ENCODE results near the gene LRRFIP1. TPM values are rescaled to one million over a fixed set of nuclear protein-coding genes. Genes with fewer than 3 reads are reported as not detected.

Gene LRRFIP1
- total and polyA plus RNA-seq, 9 of the 15 experiments (the other 6 are each of a cell fraction or from before 2014, with no cell fraction given) = 13.1 to 45.2 (median 31.3) TPM

GRCh38 chr2:237723602-237724001, 96.2 kb downstream of the LRRFIP1 start (continued):
- TF ChIP-seq, protein P1, sequence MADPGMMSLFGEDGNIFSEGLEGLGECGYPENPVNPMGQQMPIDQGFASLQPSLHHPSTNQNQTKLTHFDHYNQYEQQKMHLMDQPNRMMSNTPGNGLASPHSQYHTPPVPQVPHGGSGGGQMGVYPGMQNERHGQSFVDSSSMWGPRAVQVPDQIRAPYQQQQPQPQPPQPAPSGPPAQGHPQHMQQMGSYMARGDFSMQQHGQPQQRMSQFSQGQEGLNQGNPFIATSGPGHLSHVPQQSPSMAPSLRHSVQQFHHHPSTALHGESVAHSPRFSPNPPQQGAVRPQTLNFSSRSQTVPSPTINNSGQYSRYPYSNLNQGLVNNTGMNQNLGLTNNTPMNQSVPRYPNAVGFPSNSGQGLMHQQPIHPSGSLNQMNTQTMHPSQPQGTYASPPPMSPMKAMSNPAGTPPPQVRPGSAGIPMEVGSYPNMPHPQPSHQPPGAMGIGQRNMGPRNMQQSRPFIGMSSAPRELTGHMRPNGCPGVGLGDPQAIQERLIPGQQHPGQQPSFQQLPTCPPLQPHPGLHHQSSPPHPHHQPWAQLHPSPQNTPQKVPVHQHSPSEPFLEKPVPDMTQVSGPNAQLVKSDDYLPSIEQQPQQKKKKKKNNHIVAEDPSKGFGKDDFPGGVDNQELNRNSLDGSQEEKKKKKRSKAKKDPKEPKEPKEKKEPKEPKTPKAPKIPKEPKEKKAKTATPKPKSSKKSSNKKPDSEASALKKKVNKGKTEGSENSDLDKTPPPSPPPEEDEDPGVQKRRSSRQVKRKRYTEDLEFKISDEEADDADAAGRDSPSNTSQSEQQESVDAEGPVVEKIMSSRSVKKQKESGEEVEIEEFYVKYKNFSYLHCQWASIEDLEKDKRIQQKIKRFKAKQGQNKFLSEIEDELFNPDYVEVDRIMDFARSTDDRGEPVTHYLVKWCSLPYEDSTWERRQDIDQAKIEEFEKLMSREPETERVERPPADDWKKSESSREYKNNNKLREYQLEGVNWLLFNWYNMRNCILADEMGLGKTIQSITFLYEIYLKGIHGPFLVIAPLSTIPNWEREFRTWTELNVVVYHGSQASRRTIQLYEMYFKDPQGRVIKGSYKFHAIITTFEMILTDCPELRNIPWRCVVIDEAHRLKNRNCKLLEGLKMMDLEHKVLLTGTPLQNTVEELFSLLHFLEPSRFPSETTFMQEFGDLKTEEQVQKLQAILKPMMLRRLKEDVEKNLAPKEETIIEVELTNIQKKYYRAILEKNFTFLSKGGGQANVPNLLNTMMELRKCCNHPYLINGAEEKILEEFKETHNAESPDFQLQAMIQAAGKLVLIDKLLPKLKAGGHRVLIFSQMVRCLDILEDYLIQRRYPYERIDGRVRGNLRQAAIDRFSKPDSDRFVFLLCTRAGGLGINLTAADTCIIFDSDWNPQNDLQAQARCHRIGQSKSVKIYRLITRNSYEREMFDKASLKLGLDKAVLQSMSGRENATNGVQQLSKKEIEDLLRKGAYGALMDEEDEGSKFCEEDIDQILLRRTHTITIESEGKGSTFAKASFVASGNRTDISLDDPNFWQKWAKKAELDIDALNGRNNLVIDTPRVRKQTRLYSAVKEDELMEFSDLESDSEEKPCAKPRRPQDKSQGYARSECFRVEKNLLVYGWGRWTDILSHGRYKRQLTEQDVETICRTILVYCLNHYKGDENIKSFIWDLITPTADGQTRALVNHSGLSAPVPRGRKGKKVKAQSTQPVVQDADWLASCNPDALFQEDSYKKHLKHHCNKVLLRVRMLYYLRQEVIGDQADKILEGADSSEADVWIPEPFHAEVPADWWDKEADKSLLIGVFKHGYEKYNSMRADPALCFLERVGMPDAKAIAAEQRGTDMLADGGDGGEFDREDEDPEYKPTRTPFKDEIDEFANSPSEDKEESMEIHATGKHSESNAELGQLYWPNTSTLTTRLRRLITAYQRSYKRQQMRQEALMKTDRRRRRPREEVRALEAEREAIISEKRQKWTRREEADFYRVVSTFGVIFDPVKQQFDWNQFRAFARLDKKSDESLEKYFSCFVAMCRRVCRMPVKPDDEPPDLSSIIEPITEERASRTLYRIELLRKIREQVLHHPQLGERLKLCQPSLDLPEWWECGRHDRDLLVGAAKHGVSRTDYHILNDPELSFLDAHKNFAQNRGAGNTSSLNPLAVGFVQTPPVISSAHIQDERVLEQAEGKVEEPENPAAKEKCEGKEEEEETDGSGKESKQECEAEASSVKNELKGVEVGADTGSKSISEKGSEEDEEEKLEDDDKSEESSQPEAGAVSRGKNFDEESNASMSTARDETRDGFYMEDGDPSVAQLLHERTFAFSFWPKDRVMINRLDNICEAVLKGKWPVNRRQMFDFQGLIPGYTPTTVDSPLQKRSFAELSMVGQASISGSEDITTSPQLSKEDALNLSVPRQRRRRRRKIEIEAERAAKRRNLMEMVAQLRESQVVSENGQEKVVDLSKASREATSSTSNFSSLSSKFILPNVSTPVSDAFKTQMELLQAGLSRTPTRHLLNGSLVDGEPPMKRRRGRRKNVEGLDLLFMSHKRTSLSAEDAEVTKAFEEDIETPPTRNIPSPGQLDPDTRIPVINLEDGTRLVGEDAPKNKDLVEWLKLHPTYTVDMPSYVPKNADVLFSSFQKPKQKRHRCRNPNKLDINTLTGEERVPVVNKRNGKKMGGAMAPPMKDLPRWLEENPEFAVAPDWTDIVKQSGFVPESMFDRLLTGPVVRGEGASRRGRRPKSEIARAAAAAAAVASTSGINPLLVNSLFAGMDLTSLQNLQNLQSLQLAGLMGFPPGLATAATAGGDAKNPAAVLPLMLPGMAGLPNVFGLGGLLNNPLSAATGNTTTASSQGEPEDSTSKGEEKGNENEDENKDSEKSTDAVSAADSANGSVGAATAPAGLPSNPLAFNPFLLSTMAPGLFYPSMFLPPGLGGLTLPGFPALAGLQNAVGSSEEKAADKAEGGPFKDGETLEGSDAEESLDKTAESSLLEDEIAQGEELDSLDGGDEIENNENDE (IDR thresholded peaks at IDR 0.05; ENCODE audit: low read depth, low read length) = no peak
- TF ChIP-seq KLF10 (CRISPR knock-in tag; IDR thresholded peaks at IDR 0.05) = no peak

All from K562 (cell line).